ENCODE measurements around the gene CIRBP. TPM values are rescaled to one million over a fixed set of nuclear protein-coding genes. Genes with fewer than 3 reads are reported as not detected.

CIRBP gene
- total RNA-seq, 1 donor from 2014 or later: 295 TPM

- no peak for TF ChIP-seq CTCF (IDR thresholded peaks at IDR 0.05)
- H3K9me3 Mint-ChIP-seq (ENCODE audit: low read depth): no peaks in the 10 kb centered on the region
- DNase-seq (ENCODE audit: low spot score): no peak
- peaks cover 33% of the 10 kb centered on the region for H3K4me1 Mint-ChIP-seq (ENCODE audit: low read depth)
- H3K36me3 Mint-ChIP-seq (ENCODE audit: low read depth): peaks cover 22% of the 10 kb centered on the region
- H3K4me3 Mint-ChIP-seq (ENCODE audit: unreplicated experiment): peak overlapping the region; percentile 90
- H3K27me3 Mint-ChIP-seq (ENCODE audit: low read depth): no peaks in the 10 kb centered on the region
- peak overlapping the region; percentile 92 for H3K27ac Mint-ChIP-seq (ENCODE audit: unreplicated experiment)
Observed at GRCh38 chr19:1251330-1252220, 17.6 kb upstream of the CIRBP start.

GRCh38 chr19:1252221-1252820 is 16.8 kb upstream of the CIRBP start:
- no peak for TF ChIP-seq CTCF (IDR thresholded peaks at IDR 0.05)
- H3K4me1 Mint-ChIP-seq (ENCODE audit: low read depth): peaks cover 36% of the 10 kb centered on the region
- H3K27me3 Mint-ChIP-seq (ENCODE audit: low read depth): no peaks in the 10 kb centered on the region
- H3K27ac Mint-ChIP-seq (ENCODE audit: unreplicated experiment): peak overlapping the region; percentile 92
- peaks cover 23% of the 10 kb centered on the region for H3K36me3 Mint-ChIP-seq (ENCODE audit: low read depth)
- peak overlapping the region; percentile 90 for H3K4me3 Mint-ChIP-seq (ENCODE audit: unreplicated experiment)
- no peaks in the 10 kb centered on the region for H3K9me3 Mint-ChIP-seq (ENCODE audit: low read depth)
- DNase-seq (ENCODE audit: low spot score): no peak

GRCh38 chr19:1252821-1253513 is 16.2 kb upstream of the CIRBP start:
- Mint-ChIP-seq H3K27me3 (ENCODE audit: low read depth) (no peaks in the 10 kb centered on the region), H3K9me3 (ENCODE audit: low read depth) (no peaks in the 10 kb centered on the region), H3K4me1 (ENCODE audit: low read depth) (peaks cover 43% of the 10 kb centered on the region), H3K4me3 (ENCODE audit: unreplicated experiment) (peak overlapping the region; percentile 90), H3K27ac (ENCODE audit: unreplicated experiment) (peak overlapping the region; percentile 89), H3K36me3 (ENCODE audit: low read depth) (peaks cover 28% of the 10 kb centered on the region)
- TF ChIP-seq CTCF (IDR thresholded peaks at IDR 0.05): peak; percentile 54
- DNase-seq (ENCODE audit: low spot score): no peak

- Mint-ChIP-seq H3K4me3 (ENCODE audit: unreplicated experiment) (peak overlapping the region; percentile 66), H3K27ac (ENCODE audit: unreplicated experiment) (peak overlapping the region; percentile 89), H3K9me3 (ENCODE audit: low read depth) (no peaks in the 10 kb centered on the region), H3K27me3 (ENCODE audit: low read depth) (no peaks in the 10 kb centered on the region), H3K4me1 (ENCODE audit: low read depth) (peaks cover 49% of the 10 kb centered on the region), H3K36me3 (ENCODE audit: low read depth) (peaks cover 28% of the 10 kb centered on the region)
- TF ChIP-seq CTCF (IDR thresholded peaks at IDR 0.05): no peak
- DNase-seq (ENCODE audit: low spot score): no peak
Observed at GRCh38 chr19:1253514-1254080, 15.5 kb upstream of the CIRBP start.

- no peak overlapping the region for H3K4me3 Mint-ChIP-seq (ENCODE audit: unreplicated experiment)
- H3K4me1 Mint-ChIP-seq (ENCODE audit: low read depth): peaks cover 54% of the 10 kb centered on the region
- no peaks in the 10 kb centered on the region for H3K27me3 Mint-ChIP-seq (ENCODE audit: low read depth)
- no peaks in the 10 kb centered on the region for H3K9me3 Mint-ChIP-seq (ENCODE audit: low read depth)
- H3K36me3 Mint-ChIP-seq (ENCODE audit: low read depth): peaks cover 28% of the 10 kb centered on the region
- DNase-seq (ENCODE audit: low spot score): no peak
- H3K27ac Mint-ChIP-seq (ENCODE audit: unreplicated experiment): no peak overlapping the region
- TF ChIP-seq CTCF (IDR thresholded peaks at IDR 0.05): no peak
Observed at GRCh38 chr19:1254081-1254527, 15.0 kb upstream of the CIRBP start.
